Activated CD4-positive, alpha-beta T cell treated with anti-CD3 and anti-CD28 coated beads, Interleukin-2, amount 50 U/mL, for 1 hour (primary cell): ENCODE measurements around the gene PTPRG.
"Not testable (repeated sequence)": the region's sequence is repeated elsewhere in the genome, so short reads cannot be mapped to it uniquely, and the experiment has no call there.

Source experiments
- DNase-seq: peaks from one replicate; pipeline ENCODE4 v3.0.0-alpha.2; 2020

The PTPRG gene

DNA sequence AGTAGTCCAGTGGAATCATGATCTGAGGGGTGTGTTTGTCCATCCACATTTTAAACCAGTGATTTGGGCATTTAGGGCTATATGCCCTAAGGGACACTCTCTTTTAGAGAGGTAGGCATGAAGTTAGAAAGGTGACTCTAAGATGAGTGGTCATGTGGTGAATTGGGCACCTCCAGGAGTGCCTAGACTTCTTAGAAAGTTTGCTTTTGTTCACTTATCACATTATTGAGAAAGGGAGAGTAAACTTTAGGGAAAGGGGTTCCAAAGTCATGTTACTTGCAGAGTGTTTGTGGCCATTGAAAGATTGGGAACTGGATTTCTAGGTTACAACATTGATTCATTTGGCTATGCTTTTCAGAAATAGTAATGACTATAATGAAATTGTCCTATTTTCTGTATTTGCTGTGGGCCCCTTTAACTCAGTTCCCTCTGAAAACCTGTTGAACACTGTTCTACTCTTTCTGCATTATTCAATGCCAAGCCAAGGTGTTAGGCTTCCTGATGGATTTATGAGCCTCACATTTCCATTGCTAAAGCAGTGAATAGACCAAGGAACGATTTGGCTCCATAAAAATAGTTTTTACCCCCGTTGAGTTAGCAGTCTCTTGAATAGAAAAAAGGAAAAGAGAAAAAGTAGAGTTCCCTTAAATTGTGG, 169.3 kb downstream of the PTPRG start:
- DNase-seq, result no peak

DNA sequence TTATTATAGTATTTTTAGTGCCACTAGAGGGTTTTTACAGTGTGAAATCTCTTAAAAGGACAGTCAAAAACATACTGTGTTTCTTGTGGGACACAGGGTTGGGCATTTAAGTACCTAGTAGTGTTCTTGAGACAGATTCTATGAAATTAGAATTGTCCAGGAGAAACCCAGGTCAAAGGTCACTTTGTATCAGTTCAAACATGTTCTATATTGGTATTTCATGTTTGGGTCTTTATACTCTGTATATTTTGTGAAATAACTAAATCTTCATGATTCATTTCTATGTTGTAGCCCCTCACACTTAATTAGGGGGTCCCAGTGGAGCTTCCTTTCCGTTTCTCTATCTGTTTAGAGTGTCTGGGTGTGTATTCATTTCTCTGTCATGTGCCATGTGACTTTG, 171.6 kb downstream of the PTPRG start:
- DNase-seq, result no peak

DNA sequence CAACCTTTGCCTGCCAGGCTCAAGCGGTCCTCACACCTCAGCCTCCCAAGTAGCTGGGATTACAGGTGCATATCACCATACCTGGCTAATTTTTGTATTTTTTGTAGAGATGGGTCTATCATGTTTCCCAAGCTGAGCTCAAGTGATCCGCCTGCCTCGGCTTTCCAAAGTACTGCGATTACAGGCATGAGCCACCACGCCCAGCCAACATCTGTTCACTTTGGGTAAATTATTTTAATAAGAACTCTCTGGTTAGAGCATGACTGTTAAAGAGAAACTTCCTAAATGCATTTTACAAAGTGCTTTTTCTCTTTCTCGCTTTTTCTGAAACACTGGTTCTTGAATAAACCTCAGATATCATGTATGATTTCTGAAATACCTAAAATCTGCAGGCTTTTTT, 172.5 kb downstream of the PTPRG start:
- DNase-seq, result no peak

DNA sequence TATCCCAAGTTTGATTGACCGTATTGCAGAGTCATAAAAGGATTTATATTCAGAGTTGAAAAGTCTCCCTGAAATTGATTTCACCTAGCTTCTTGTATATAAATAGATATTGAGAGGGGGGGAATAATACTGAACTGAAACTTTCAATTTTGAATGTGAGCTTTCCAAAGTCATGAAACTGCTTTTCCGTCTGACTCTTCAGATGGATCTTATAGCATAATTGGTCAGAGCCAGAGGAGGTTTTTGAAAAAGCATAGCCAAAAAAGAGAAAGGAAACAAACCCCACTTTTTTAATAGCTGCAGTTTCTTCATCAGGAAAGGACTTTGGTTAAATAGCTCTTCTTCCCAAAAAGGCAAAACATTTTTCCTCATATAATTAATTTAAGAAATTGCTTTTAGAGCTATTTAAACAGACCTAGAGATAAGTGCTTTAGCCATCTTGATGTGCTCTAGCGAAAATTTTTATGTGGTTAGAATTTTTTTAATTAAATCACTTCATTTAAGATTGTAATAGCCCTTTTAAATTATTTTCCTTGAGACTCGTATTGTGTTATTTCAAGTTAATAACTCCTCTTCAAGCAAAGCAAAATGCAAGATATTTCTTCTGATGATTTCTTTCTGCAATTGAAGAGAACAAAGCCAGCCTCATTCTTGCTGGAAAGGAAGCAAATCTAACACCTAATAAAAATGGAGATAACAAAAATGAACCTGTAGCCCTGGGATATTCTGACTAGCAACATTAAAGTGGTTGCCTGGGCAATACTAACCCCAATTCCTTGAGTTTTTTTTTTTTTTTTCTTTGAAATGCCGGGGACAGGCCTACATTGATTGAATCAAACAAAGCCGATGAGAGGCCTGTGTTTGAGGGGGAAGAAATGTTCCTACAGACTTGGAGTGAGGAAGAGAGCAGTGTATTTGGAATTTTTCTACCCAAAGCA, 173.6 kb downstream of the PTPRG start:
- no peak for DNase-seq

DNA sequence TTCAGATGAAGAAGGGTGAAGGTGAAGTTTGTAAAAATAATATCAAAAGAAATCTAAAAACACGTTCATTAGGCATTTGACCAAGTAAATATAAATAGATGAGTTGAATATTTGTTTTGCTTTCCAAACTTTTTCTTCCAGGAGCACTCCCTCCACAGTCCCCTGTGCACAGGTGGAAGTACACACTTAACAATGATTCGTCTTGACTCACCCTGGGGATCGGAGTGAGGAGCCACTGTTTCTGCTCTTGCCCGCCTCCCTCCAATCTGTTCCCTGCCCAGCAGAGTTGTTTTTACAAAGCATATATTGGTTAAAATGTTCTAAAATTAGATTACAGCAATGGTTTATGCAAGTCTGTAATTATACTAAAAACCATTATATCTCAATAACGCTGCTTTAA, 175.1 kb downstream of the PTPRG start:
- no peak for DNase-seq

DNA sequence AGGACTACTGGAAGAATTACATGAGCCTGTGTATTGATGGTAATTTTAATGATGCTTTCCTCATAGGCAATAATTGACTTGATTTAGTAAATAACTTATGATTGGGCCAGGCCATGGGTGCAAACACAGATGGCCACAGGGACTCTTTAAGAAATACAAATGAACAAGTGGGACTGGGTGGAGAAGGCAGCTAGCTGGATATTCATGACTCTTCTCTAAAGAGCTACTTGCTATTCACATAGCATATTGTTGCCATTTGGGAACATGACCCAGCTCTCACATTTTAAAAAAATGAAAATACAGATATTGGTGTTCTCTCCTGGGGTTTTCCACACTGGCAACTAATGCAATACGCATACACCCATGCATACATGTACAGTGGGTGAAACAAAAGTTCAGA, 178.3 kb downstream of the PTPRG start:
- DNase-seq, result no peak

DNA sequence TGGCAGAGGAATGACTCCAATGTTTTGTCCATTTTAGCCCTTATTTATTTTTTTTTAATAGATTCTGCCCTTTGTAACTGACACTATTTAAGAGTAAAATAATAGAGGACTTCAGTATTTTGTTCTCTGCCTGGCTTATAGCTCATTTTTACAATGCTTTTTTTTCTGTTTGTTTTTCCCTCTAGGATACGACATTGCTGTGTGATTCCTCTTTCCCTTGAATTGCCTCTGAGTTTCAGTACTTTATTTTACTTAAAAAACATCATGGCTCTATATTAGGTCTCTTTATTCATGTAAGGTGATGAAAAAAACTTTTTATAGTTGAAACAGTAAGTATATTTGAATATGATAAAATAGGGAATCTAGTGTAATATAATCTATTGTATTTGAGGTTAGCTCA, 179.1 kb downstream of the PTPRG start:
- DNase-seq, result no peak

DNA sequence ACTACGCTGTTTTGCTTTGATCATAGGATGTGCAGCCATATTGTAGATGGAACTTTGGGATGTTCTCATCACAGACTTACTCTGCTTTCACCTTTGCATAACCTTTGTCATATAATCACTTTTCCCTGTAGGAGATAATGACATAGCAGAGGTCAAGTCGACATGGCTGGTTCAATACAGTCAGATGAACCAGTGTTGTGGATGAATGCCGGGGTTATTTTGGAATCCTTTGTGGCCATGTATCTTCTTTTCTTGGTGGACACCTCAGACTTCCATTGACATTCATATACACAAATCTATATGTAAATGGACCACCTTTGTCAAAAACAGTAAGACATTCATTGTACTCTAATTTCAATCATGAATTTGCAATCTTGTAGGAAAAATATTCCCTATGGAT, 180.2 kb downstream of the PTPRG start:
- DNase-seq, result no peak

DNA sequence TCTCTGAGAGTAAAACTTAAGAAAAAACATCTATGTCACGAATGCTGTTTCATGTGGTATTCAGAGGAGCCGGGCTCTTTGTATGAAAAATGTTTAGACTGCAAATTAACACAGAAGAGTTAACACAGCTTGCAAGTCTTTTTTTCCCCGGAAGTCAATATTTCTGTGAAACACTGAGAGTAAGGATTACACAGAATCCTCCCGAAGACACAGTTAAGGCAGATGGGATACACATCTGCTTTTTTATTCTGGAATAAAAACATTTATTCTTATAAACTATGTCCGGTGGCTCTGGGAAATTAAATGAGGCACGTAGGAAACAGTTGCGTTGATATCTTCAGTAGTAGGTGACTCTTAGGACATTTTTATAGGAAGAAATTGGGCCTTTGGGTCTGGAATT, 180.6 kb downstream of the PTPRG start:
- no peak for DNase-seq

DNA sequence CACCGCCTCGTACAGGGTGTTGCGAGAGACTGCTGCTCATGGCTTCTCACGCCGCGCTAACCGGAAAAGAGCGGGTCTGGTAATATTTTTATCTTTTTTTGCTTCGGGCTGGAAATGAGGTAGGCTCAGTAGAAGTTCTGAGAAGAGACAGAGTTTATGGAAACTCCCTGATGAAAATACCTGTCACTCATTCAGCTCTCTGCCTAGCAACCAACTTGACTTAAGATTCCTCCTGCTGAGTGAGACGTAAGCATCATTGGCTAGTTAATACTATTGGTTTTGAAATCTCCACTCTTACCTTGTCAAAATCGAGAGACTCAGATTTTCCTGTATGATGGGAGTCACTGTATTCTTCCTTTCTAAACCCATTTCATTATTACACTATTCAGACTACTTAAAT, 181.7 kb downstream of the PTPRG start:
- no peak for DNase-seq

DNA sequence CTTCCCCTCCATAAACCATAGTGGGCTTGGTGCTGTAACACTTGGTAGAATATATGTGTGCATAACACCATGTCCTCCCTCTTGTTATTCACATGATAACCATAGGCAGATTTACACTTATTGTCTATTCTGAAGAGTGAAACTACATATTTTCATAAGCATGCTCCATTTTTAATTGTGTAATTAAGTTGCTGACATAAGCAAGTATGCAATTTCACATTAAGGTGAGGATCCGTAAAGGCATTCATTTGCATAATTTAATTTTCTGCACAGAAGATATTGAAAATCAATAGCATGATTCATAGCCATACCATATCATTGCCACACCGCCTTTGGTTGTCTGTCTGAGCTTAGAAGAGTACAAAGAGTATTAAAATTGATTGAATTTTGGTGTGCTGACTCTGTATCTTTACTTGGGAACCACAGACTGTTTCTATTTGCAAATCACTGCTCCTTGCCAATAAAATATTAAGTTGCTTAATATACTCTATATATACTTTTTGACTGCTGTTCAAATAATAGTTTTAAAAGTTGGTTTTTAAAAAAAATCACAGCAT, 182.4 kb downstream of the PTPRG start:
- DNase-seq, result no peak

DNA sequence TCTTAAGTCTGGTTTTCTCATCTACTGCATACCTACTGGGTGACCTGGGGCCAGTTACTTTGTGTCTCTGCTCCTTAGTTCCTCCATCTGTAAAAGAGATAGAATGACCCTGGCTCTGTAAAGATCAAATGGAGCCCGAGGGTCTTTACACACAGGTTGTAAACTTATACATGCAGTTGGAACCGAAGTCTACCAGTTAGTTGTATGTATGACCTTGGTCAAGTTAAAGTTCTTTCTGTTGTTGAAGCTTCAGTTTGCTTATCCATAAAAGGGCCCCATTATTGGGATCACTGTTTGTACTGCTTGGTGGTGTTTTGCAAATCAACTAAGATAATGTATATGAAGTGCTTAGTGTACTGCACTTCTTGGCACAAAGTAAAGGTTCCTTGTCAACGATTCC, 186.9 kb downstream of the PTPRG start:
- no peak for DNase-seq

DNA sequence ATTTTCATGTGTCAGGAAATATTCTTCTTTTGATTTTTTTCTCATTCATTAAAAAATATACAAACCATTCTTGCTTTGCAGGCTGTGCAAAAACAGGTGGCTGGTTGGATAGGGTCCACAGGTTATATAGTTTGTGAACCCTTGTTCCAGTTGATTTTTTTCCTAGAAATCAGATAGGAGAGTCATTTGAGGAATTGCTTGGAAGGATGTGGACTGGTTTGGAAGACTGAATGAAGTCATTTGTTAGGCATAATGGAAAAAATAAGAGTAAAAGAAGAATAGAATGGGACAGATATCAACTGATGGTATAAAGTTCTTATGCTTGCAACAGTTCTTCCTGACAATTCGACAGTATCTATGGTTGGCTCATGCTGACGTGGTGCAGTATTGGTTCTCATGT, 189.4 kb downstream of the PTPRG start:
- no peak for DNase-seq

DNA sequence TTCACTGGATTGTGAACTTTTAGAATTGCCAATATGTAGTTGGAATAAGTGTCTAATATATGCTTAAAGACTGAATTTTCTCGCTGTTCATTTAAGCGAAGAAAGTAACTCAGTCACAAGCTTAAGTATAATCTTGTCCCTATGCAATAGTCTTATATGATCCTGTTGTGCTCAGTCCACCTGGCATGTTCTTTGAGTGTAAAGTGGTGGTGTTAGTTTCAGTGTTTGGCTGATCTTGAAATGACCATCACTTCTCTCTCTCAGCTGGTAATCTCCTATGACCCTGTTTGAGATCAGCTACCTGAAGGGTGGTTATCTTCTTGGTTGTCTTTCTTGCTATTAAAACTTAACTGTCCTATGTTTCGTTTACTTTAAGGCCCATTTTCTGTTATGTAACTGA, 197.5 kb downstream of the PTPRG start:
- no peak for DNase-seq

DNA sequence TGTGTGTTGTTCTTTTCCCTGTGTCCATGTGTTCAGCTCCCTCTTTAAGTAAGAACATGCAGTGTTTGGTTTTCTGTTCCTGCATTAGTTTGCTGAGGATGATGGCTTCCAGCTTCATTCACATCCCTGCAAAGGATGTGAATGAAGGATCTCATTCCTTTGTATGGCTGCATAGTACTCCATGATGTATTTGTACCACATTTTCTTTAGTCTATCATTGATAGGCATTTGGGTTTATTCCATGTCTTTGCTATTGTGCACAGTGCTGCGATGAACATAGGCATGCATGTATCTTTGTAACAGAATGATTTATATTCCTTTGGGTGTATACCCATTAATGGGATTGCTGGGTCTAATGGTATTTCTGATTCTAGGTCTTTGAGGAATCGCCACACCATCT, 199.4 kb downstream of the PTPRG start:
- not testable (repeated sequence) for DNase-seq

DNA sequence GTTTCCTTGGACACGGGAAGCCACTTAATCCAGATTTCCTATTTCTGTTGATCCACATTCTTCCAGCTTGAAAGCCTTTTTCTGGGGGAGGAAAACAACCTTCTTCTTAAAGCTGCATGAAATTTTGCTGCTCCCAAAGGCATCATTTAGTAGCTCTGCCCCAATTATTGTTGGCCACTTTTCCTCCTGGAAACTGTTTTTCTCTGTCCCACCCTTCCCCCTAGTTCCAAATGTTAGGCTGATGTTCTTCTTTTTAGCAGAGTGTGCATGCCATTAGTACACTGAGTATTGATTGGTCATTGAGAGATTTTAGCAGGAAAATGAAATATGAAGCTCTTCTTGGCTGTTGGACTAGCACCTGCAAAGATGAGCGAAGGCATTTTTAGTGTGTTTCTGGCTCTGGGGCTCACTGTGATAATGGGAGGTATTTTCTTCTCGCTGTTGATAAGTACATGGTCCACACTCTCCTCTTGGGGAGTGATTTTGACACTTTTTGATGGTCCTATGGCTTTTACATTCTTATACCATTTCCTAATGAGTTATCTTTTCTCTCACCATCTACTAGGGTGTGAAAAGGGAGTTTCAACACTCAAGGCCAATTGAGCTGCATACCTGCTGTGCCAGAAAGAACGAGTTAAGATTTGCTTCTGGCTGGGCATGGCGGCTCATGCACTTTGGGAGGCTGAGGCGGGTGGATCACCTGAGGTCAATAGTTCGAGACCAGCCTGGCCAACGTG, 200.5 kb downstream of the PTPRG start:
- no peak for DNase-seq

DNA sequence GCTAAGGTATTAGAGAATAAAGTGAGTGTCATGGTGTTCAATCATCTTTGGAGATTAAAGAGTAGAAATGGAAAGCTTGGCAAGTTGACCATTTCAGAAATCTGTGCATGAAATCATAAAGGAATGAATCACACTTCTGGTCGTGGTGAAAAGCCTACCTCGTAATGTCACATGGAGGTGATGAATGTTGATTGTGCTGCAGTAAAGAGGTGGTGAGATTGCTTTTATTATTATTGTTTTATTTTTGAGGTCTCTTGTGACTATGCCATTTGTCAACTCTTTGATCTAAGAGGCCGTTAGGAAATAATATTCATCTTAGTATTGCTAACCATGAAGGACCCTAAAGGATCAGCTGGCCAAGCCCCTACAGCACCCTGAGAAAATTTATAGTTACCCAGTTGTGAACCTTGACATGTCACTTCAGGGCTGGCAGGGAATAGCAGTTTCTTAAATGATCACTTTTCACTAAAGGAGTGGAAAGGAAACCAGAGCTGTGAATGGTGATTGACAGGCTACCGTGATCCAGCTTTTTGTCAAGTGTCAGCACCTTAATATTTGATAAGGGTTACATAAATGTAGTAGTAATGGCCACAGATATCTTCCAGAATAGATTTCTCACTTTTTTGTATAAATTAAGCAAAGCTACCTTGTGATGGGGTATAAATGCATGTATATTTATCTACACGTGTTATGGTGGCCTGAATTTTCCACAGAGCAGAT, 203.9 kb downstream of the PTPRG start:
- no peak for DNase-seq

DNA sequence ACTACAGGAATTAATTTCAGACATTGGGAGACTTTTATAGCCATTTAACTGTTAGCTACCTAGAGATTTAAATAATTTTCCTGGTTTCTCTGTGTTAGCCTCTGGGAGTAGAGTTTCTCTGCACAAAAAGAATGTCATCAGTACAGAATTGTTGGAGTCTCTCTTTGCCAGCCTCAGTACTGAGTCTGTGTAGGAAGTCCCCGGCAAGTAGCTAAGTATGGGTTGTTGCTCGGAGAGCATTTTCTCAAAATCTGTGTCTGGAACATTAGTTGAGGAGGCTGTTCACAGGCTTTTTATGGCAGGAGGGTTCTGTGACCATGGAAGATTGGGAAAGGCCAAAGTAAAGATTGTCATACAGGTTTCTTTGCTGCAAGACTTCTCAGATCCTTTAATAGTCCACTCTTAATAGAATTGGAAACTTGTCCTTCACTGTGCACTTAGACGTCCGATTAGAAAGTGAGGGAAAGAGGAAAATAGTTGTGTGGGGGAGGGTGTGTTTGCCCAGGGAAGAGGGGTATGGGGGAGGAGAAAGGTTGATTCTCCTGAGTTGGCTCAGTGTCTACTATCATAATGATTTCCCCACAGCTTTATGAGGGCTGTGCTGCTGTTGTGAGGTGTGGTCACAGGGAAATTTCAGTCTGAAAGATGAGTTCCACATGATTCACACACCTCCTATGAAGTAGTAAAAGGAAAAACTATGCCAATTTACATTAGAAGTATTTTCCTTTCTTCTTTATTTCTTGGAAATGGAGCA, 207.1 kb downstream of the PTPRG start:
- DNase-seq, result no peak

DNA sequence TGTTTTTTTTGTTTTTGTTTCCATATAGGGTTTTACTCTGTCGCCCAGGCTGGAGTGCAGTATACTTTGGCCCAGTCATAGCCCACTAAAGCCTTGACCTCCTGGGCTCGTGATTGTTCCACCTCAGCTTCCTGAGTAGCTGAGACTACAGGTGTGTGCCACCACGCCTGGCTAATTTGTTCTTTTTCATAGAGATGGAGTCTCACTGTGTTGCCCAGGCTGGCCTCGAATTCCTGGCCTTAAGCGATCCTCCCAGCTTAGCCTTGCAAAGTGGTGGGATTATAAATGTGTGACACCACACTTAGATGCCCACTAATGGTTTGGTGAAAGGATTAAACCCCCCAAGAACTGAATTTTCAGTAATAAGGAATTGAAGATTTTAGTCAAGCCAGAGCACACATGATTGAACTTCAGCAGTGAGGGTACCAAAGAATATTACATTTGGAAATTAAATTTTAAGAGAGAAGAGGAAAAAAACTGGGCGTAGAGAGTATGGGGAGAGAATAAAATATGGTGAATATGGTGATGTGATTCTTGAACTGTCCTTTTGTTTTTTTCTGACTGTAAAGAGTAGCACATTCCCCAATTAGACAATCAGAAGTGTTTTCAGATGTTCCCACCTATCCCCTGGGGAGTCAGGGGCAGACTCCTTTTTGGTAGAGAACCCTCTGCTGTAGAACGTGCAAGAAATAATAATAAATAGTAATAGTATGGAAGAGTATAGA, 208.1 kb downstream of the PTPRG start:
- no peak for DNase-seq

DNA sequence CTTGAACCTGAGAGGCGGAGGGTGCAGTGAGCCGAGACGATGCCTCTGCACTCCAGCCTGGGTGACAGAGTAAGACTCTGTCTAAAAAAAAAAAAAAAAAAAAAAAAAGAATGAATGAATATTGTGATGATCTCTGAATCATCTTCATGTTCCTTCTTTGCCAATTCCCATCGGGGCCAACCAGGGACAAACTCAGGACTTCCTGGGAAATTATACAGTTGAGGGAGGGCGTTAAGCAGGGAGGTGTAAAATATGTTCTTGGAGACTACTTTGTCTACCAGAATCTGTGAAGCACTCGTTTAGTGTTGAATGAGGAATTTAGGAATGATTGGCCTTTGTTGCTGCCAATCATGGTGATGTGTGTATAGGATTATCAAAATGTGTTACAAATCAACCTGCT, 210.6 kb downstream of the PTPRG start:
- DNase-seq, result no peak

DNA sequence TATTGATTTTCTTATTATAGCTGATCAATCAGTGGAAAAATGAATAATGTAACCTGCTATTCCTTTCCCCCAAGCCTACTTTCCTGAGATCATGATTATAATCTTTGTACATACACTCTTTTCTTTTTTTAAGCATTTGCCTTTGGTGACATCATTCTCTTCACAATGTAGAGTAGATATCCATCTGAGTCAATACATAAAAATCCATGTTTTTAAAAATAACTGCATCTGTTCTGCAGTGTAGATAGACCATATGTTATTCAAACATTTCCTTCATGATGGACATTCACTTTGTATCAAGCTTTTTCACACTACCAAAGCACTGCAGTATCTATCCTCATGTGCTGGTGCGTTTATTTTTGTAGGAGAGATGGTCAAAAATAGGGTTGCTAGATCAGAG, 211.1 kb downstream of the PTPRG start:
- no peak for DNase-seq
